HG03521 (cell line): ENCODE measurements around the gene AMPH.

Experiments
- ATAC-seq: cut with Tn5 transposase; IDR thresholded peaks from one replicate; pipeline ENCODE4 v1.9.1; 2021; ENCODE audit warnings: mild to moderate bottlenecking, moderate library complexity; ENCODE audit not compliant: unreplicated experiment

Gene AMPH

GRCh38 chr7:38463277-38464225 is 167.6 kb downstream of the AMPH start:
- ATAC-seq: peak; percentile 83

DNA sequence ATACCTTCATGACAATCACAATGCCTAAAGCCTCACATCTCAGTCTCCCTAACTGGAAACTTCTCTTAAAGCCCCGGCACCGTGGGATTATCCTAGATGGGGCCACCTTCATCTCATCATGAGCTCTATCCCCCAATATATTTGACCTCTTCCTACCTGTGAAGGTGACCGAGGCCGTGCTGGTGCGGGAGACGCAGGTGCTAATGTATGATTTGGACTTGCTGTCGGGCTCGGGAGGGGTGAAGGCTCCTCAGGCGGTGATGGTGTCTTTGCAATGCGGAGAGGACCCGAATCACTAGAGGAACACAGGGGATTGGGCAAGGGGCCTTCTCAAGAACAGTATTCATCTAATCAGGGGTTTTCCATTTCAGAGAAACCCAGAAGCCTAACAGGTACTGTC is 168.4 kb downstream of the AMPH start:
- ATAC-seq: no peak

DNA sequence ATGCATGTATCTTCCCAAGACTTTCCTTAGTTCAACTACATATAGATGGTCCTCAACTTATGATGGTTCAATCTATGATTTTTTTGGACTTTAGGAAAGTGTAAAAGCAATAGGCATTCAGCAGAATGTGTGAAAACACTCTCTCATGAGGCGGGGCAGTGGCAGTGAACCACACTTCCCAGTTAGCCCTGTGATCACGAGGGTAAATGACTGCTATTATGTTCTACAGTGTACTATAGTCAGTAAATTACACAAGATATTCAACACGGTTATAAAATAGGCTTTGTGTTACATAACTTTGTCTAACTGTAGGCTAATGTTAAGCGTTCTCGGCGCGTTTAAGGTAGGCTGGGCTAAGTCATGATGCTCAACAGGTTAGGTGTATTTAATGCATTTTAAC is 169.3 kb downstream of the AMPH start:
- no peak for ATAC-seq

DNA sequence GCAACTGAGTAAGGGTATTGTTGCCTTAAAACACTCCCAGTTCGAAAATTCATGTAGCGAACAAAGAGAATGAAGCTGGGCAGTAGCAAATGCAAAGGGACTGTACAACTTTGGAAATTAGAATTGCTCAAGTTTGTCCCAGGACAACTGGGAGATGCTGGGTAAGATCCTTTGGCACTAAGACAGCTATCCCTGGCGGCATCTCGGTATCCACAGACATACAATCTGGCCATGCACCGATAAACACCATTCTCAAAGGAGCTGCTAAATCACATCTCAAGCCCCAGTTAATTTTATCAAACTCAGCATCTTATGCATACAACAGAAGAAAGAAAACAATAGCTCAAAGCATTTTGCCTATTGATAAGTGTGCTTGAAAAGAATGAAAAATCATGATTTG is 177.3 kb downstream of the AMPH start:
- no peak for ATAC-seq

DNA sequence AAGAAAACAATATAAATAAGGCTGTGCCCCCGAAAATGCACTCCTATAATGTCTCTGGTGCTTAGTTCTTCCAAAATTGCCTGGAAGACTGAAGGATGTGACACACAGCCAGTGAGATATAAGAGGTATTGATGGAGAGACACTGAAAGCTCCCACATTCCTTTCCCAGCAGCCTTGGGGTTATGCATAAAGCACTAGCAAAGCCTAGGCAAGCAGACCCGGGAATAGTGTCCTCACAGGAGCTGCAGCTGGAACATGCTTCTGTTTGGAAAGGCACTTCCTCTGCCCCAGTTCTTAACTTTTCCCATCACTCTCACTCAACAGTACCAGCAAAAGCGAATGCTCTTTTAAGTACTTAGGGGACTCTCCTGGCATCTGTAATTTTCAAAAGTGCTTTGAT is 178.0 kb downstream of the AMPH start:
- no peak for ATAC-seq

- no peak for ATAC-seq
Measured at GRCh38 chr7:38452681-38453108, 178.5 kb downstream of the AMPH start.

GRCh38 chr7:38451840-38452239 is 179.3 kb downstream of the AMPH start:
- ATAC-seq: no peak

GRCh38 chr7:38448584-38449234 is 182.5 kb downstream of the AMPH start:
- no peak for ATAC-seq

- ATAC-seq: no peak
Measured at GRCh38 chr7:38448054-38448453, 183.1 kb downstream of the AMPH start.

- ATAC-seq: no peak
Measured at GRCh38 chr7:38438970-38439369, 192.2 kb downstream of the AMPH start.

DNA sequence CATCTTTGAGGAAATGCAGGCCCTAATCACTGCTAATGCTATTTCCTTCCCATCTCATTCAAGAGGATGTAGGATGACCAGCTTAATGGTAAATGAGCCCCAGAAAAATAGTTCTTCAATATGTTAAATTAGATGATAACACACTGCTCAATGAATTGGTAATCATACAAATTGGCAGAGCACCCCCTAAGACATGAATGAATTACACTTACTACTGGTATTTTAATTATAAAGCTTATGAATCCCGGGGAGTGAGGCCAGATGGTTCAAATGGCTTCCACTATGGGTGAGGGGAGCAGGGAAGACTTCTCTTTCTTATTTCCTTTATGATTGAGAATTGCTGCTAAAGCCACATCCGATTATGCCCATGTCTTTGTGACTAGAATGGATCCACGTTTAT is 198.5 kb downstream of the AMPH start:
- no peak for ATAC-seq

- ATAC-seq: no peak
Measured at GRCh38 chr7:38432080-38432479, 199.1 kb downstream of the AMPH start.

DNA sequence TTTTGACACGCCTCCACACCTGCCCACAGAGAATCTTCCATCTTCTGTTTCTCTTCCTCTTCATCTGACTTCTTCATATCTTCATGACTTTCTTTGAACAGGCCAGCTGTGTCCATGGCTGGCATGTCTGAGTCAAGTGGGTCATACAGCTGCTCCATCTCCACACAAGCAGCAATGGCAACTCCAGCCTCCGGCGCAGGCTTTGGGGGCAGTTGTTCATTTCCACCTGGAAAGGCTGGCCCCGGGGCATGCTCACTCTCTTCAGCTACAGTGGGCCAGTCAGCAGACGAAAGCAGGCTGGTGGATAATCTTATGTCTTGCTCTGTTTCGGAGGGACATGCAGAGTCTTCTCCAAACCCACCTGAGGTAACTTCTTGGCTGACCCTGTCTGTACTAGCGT is 202.1 kb downstream of the AMPH start:
- no peak for ATAC-seq

GRCh38 chr7:38428041-38428440 is 203.1 kb downstream of the AMPH start:
- no peak for ATAC-seq

- no peak for ATAC-seq
Measured at GRCh38 chr7:38427279-38427955, 203.8 kb downstream of the AMPH start.

- no peak for ATAC-seq
Measured at GRCh38 chr7:38425509-38425908, 205.7 kb downstream of the AMPH start.

- ATAC-seq: no peak
Measured at GRCh38 chr7:38424750-38425463, 206.3 kb downstream of the AMPH start.

DNA sequence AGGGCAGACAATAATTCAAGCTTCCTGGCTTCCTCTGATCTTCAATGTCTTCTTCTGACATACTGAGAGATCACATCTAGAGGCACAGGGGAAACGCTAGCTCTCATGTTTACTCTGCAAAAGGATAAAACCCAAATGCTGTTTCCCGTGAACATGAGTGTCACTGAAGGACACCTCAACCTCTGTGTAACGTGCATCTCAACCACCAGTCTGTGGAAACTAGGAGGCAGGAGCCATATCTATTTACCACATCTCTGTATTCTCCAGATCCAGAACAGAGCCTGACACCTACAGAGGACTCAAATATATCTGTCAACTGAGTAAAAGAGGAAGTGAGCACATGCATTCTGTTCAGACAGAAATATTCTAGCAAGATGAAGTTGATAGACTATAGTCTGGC is 217.4 kb downstream of the AMPH start:
- ATAC-seq: no peak

GRCh38 chr7:38411404-38411803 is 219.8 kb downstream of the AMPH start:
- ATAC-seq: no peak

DNA sequence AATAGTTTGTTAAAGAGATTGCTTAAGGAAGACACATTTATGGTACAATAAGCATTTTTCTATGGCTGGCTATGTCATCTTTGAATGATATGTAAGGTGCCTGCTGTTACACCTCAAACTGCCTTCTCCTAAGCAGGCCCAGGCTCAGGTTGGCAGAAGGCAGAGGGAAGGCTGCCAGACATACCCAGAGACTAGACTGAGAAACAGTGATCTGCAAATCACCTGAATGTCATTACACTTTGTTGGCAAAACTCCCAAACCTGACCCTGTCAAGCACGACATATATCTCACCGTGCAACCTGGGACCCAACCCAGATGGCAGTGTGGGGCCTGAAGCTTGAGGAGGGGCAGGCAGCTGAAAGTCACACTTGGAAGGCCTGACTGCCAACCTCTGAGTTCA is 221.1 kb downstream of the AMPH start:
- ATAC-seq: no peak

DNA sequence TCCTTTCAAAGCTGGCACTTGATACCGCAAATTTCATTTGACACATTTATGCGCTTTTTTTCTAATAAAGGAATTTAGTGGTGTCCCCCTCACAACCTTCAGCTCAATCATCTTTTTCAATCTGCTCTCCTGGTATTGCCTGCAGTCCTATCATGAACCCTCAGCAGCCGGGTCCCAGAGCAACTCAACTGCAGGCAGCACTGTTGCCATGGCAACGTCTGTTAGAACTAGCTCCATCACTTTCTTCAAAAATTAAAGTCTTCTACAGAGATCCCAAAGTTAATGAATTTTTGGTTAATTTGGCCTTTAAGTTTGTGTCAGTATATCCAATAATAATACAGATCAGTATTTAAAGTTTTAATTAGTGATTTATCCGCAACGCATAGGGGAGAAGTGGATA is 221.6 kb downstream of the AMPH start:
- no peak for ATAC-seq
